OCI-LY3 (cell line): ENCODE measurements around the gene KRT6A.

Experiments used
- EZH2phosphoT487 ChIP-seq: fragments of 200-600 bp; shearing (Covaris generic); IDR thresholded peaks from 2 replicates; pipeline ENCODE4 v1.6.1; 2018; ENCODE audit warnings: antibody characterized with exemption, mixed run types, low read depth
- TF ChIP-seq, protein P1 (sequence below): fragments of 200-600, 300-600 bp; sonication (generic); IDR thresholded peaks from 2 replicates; pipeline ENCODE4 v1.5.1; 2014; ENCODE audit warnings: antibody characterized with exemption, low read length, low read depth

DNA sequence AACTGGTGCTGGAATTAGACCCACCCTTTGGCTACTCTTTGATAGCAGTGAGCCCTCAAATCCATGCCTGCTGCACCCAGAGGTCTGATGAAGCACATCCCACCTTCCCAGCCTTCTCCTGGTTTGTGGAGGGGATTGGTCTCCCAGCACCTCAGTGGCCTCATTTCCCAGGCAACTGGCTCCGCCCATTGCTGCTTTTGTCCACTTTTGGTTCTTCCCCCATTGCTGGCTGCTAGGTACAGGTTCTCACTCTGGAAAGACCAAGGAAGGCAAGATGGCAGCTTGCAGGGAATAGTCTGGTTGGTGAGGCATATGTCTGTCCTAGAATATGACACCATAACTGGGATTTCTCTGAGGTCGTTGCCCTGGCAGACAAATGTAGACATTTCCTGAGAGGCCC is 37.3 kb upstream of the KRT6A start:
- TF ChIP-seq, protein P1, sequence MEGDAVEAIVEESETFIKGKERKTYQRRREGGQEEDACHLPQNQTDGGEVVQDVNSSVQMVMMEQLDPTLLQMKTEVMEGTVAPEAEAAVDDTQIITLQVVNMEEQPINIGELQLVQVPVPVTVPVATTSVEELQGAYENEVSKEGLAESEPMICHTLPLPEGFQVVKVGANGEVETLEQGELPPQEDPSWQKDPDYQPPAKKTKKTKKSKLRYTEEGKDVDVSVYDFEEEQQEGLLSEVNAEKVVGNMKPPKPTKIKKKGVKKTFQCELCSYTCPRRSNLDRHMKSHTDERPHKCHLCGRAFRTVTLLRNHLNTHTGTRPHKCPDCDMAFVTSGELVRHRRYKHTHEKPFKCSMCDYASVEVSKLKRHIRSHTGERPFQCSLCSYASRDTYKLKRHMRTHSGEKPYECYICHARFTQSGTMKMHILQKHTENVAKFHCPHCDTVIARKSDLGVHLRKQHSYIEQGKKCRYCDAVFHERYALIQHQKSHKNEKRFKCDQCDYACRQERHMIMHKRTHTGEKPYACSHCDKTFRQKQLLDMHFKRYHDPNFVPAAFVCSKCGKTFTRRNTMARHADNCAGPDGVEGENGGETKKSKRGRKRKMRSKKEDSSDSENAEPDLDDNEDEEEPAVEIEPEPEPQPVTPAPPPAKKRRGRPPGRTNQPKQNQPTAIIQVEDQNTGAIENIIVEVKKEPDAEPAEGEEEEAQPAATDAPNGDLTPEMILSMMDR, result no peak
- no peak for TF ChIP-seq EZH2phosphoT487
